B cell (primary cell): ENCODE data around the gene HS2ST1. TPM values are rescaled to one million over a fixed set of nuclear protein-coding genes. Genes with fewer than 3 reads are reported as not detected.
A peak's percentile ranks its signal among the peaks of the same experiment; 100 is the strongest.

Experiments
- ATAC-seq: fragments of 200-7000 bp; cut with Tn5 transposase; one replicate; pipeline ENCODE4 v1.10.0; 2021; ENCODE audit warnings: low read depth, mild to moderate bottlenecking, moderate number of reproducible peaks, moderate library complexity
- CTCF ChIA-PET: fragments of 350-600 bp; sonication (Branson Sonifier 250); formaldehyde crosslinking; loops from one replicate; lab custom pipeline; 2021; ENCODE audit warnings: antibody characterized with exemption, inconsistent platforms; lab: Charles Lee
- POLR2A ChIA-PET: fragments of 350-600 bp; sonication (Branson Sonifier 250); formaldehyde crosslinking; loops from one replicate; lab custom pipeline; 2021; ENCODE audit warnings: antibody characterized with exemption; lab: Charles Lee
- DNase-seq: peaks from one replicate; pipeline ENCODE4 v3.0.0; 2013
- H2AFZ ChIP-seq: 2 replicates; pipeline ENCODE4 v1.6.1; 2012; ENCODE audit warnings: mild to moderate bottlenecking, low read depth, low read length; ENCODE audit not compliant: insufficient read depth, poor library complexity, severe bottlenecking
- H3K27ac ChIP-seq, 2 donors: 1 replicate in 1 of 2; 2 replicates in 1 of 2; pipeline ENCODE4 v1.5.1; 2012 to 2013; ENCODE audit warnings: low read length in 2 of 2, mild to moderate bottlenecking in 2 of 2, moderate library complexity in 1 of 2
- H3K27me3 ChIP-seq, 4 experiments: fragments of 200-600 bp in 1 of 4; sonication (generic) in 1 of 4; replicated peaks in 1 of 4; 1 replicate in 2 of 4; 2 replicates in 2 of 4; pipeline versions ENCODE4 v1.6.1 to v1.7.0; 2013 to 2016; ENCODE audit warnings: low read length in 3 of 4, mild to moderate bottlenecking in 2 of 4, mixed read lengths in 1 of 4, moderate library complexity in 1 of 4; ENCODE audit not compliant: insufficient read depth in 4 of 4, control insufficient read depth in 3 of 4; ENCODE audit errors: control extremely low read depth in 1 of 4
- H3K36me3 ChIP-seq, 2 experiments: replicated peaks in 1 of 2; 1 replicate in 1 of 2; 2 replicates in 1 of 2; pipeline versions ENCODE4 v1.6.1 to v1.7.1; 2013; ENCODE audit warnings: low read length in 1 of 2; ENCODE audit not compliant: insufficient read depth in 2 of 2, control insufficient read depth in 1 of 2; ENCODE audit errors: control extremely low read depth in 1 of 2, extremely low read depth in 1 of 2
- H3K4me1 ChIP-seq, 2 donors: fragments of 200-600 bp in 1 of 2; sonication (generic) in 1 of 2; 1 replicate in 1 of 2; 2 replicates in 1 of 2; pipeline versions ENCODE4 v1.5.1 to v1.6.1; 2013 to 2017; ENCODE audit warnings: low read length in 2 of 2; ENCODE audit not compliant: control insufficient read depth in 2 of 2, insufficient read depth in 2 of 2
- H3K4me2 ChIP-seq: replicated peaks from 2 replicates; pipeline ENCODE3; 2012; ENCODE audit warnings: mild to moderate bottlenecking, low read depth, low read length; ENCODE audit not compliant: poor library complexity, severe bottlenecking
- H3K4me3 ChIP-seq, 5 experiments: fragments of 200-600 bp in 1 of 5; sonication (generic) in 1 of 5; 1 replicate in 3 of 5; 2 replicates in 2 of 5; pipeline versions ENCODE4 v1.5.1 to v1.7.0; 2011 to 2016; ENCODE audit warnings: low read length in 4 of 5, mild to moderate bottlenecking in 4 of 5, low read depth in 2 of 5, control low read depth in 1 of 5, moderate library complexity in 1 of 5; ENCODE audit not compliant: insufficient read depth in 1 of 5; ENCODE audit errors: control extremely low read depth in 1 of 5, extremely low read depth in 1 of 5
- H3K79me2 ChIP-seq: fragments of 200-600 bp; sonication (generic); one replicate; pipeline ENCODE4 v1.6.0; 2016; ENCODE audit warnings: low read length; ENCODE audit not compliant: control insufficient read depth, insufficient read depth
- H3K9ac ChIP-seq: fragments of 200-600 bp; sonication (generic); 2 replicates; pipeline ENCODE4 v1.6.1; 2017; ENCODE audit warnings: mild to moderate bottlenecking, low read length, moderate library complexity
- H3K9me3 ChIP-seq, 3 donors: one replicate each; pipeline versions ENCODE4 v1.6.1 to v1.7.1; 2013; ENCODE audit warnings: low read length in 2 of 3; ENCODE audit not compliant: control insufficient read depth in 2 of 3, insufficient read depth in 1 of 3; ENCODE audit errors: control extremely low read depth in 1 of 3
- H4K20me1 ChIP-seq: 2 replicates; pipeline ENCODE4 v1.6.0; 2012; ENCODE audit warnings: mild to moderate bottlenecking, low read length; ENCODE audit not compliant: insufficient read depth, control insufficient read depth, poor library complexity, severe bottlenecking
- H3K27ac Mint-ChIP-seq: one replicate; pipeline ENCODE4 v1.8.0; 2021; ENCODE audit warnings: mixed read lengths
- H3K27me3 Mint-ChIP-seq: one replicate; pipeline ENCODE4 v1.8.0; 2021; ENCODE audit warnings: mixed read lengths
- H3K4me1 Mint-ChIP-seq: one replicate; pipeline ENCODE4 v1.8.0; 2021; ENCODE audit warnings: mixed read lengths
- H3K4me3 Mint-ChIP-seq: one replicate; pipeline ENCODE4 v1.8.0; 2021; ENCODE audit warnings: mixed read lengths
- H3K9me3 Mint-ChIP-seq: one replicate; pipeline ENCODE4 v1.8.0; 2022; ENCODE audit warnings: mixed read lengths; ENCODE audit not compliant: insufficient read depth
- EZH2 ChIP-seq: IDR thresholded peaks from 2 replicates; pipeline ENCODE4 v1.6.1; 2012; ENCODE audit warnings: borderline replicate concordance, low read depth, mild to moderate bottlenecking, moderate library complexity, low read length; ENCODE audit not compliant: insufficient read depth, poor library complexity, severe bottlenecking
- WGBS: methylation state at CpG from one replicate; pipeline ENCODE4 v1.1.5; 2013; ENCODE audit warnings: missing lambda C conversion rate; ENCODE audit not compliant: insufficient coverage; 5-methylcytosine and 5-hydroxymethylcytosine counted together
- intact Hi-C: fragments of 100-400 bp; cut with micrococcal nuclease; formaldehyde crosslinking; loops from one replicate; pipeline ENCODE4 v1.10.0; 2022
- polyA plus RNA-seq: library from polyadenylated mRNA; depleted of rRNA; stranded (reverse); fragments of >200 nt; gene quantifications from 2 replicates; pipeline ENCODE4 v1.2.3, GENCODE V29; 2012
- total RNA-seq, 2 donors: library from RNA; stranded (reverse); fragments of 120-200 nt in 1 of 2; gene quantifications; 1 replicate in 1 of 2; 2 replicates in 1 of 2; pipeline versions ENCODE4 v1.2.3 to v1.2.4, GENCODE V29; 2013 to 2022
- TF ChIP-seq, protein P1 (sequence below): fragments of 200-600 bp; IDR thresholded peaks from one replicate; pipeline ENCODE4 v1.8.0; 2022; ENCODE audit warnings: antibody characterized with exemption, mild to moderate bottlenecking

HS2ST1 gene
- total and polyA plus RNA-seq, 2 donors (not counting 1 experiment from before 2014, with no cell fraction given): 3.0 to 16.9 TPM

DNA sequence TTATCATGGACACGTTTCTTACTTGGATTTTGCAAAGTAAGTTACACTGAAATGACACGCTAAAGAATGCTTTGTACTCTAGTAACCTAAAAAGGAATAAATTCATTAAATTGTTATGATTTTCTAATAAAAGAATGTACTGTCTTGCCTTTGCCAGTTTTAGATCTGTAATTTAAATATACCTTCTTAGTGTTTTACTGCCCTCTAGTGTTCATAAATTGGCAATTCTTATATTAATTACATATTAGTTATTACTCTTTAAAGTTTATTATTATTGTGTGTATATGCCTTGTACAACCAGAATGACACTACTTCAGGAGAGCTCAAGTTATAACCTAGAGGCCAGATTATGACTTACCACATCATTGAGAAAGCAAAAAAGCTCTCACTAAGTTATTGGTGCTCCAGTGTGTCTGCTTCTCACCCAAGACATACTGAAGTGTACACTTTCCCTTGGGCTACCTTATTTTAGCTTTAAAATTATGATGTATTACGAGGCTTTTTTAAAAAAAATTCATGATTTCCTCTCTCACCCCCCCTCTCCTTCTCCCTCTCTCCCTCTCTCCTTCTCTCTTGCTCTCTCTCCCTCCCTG lies 169.9 kb downstream of the HS2ST1 start:
- Mint-ChIP-seq H3K9me3 (no peaks in the 10 kb centered on the region), H3K27ac (no peak overlapping the region), H3K27me3 (no peaks in the 10 kb centered on the region), H3K4me1 (peaks cover 14% of the 10 kb centered on the region), H3K4me3 (no peak overlapping the region)
- Histone ChIP-seq H2AFZ (no peak overlapping the region), H3K9me3 (no peaks in the 10 kb centered on the region), H3K27me3 (no peaks in the 10 kb centered on the region), H3K27ac (no peak overlapping the region), H3K4me1 (peaks cover 0 to 4% of the 10 kb centered on the region in 2 donors), H3K4me2 (no peak overlapping the region), H3K36me3 (peaks cover 0 to 2% of the 10 kb centered on the region in 2 experiments), H3K4me3 (no peak overlapping the region), H4K20me1 (no peaks in the 10 kb centered on the region), H3K79me2 (peaks cover 5% of the 10 kb centered on the region), H3K9ac (no peak overlapping the region)
- intact Hi-C loops: loop anchor here (1.0 to 10.0 kb wide), 7 partner anchors 42 to 704 kb away; partner anchors contain the start of gene SH3GLB1
- ChIA-PET POLR2A (no interaction called here), CTCF (interaction anchor here (0.7 to 10.1 kb wide), 31 partner anchors 9 to 611 kb away, joined by 3 to 273 read pairs (median 4); partner anchors contain the start of genes HS2ST1, SELENOF and SH3GLB1)
- ATAC-seq: no peak
- TF ChIP-seq, protein P1, sequence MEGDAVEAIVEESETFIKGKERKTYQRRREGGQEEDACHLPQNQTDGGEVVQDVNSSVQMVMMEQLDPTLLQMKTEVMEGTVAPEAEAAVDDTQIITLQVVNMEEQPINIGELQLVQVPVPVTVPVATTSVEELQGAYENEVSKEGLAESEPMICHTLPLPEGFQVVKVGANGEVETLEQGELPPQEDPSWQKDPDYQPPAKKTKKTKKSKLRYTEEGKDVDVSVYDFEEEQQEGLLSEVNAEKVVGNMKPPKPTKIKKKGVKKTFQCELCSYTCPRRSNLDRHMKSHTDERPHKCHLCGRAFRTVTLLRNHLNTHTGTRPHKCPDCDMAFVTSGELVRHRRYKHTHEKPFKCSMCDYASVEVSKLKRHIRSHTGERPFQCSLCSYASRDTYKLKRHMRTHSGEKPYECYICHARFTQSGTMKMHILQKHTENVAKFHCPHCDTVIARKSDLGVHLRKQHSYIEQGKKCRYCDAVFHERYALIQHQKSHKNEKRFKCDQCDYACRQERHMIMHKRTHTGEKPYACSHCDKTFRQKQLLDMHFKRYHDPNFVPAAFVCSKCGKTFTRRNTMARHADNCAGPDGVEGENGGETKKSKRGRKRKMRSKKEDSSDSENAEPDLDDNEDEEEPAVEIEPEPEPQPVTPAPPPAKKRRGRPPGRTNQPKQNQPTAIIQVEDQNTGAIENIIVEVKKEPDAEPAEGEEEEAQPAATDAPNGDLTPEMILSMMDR: peak; percentile 88
- no peak for TF ChIP-seq EZH2
- DNase-seq: peak; percentile 65
- no CpG with 5 or more reads among the region's 3 CpGs for WGBS

DNA sequence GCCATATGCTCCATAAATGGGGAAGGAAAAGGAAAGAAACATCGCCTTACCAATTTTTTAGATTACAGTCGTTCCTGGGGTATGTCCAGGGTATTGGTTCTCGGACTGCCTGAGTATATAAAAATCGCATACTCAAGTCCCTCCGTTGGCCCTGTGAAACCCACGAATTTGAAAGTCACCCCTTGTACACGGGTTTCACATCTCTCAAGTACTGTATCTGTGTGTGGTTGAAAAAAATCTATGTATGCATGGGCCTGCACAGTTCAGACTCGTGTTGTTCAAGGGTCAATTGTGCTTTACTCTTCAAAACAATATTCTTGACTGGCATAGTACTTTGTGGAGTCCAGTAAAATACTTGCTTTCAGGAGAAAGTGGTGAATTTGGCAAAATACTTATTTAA lies 171.7 kb downstream of the HS2ST1 start:
- H4K20me1 ChIP-seq: no peaks in the 10 kb centered on the region
- no peak overlapping the region for H3K4me3 ChIP-seq
- H2AFZ ChIP-seq: no peak overlapping the region
- no peak overlapping the region for H3K27ac Mint-ChIP-seq
- ATAC-seq (no peak), DNase-seq (no peak)
- no peak overlapping the region for H3K9ac ChIP-seq
- ChIA-PET CTCF (interaction anchor here (1.4 to 10.1 kb wide), 6 partner anchors 11 to 382 kb away, joined by 3 to 273 read pairs (median 9); partner anchors contain the start of gene SH3GLB1), POLR2A (no interaction called here)
- no peaks in the 10 kb centered on the region for H3K9me3 Mint-ChIP-seq
- H3K36me3 ChIP-seq: peaks cover 0 to 2% of the 10 kb centered on the region in 2 experiments
- H3K79me2 ChIP-seq: peaks cover 5% of the 10 kb centered on the region
- H3K27me3 ChIP-seq: no peaks in the 10 kb centered on the region
- H3K9me3 ChIP-seq: no peaks in the 10 kb centered on the region
- WGBS: 92% methylated on average over 2 of the region's 8 CpGs
- H3K27ac ChIP-seq: no peak overlapping the region
- peaks cover 20% of the 10 kb centered on the region for H3K4me1 Mint-ChIP-seq
- H3K27me3 Mint-ChIP-seq: no peaks in the 10 kb centered on the region
- intact Hi-C loops: loop anchor here (10.0 kb wide), 1 partner anchor 381 kb away; the partner anchor contains the start of gene SH3GLB1
- no peak overlapping the region for H3K4me2 ChIP-seq
- TF ChIP-seq, protein P1: no peak
- TF ChIP-seq EZH2: no peak
- no peak overlapping the region for H3K4me3 Mint-ChIP-seq
- peaks cover 0 to 4% of the 10 kb centered on the region in 2 donors for H3K4me1 ChIP-seq
